ENCODE data around the gene WLS.

Gene WLS

GRCh38 chr1:68204977-68205630 lies 27.2 kb downstream of the WLS start:
- H3K27ac ChIP-seq: no peak overlapping the region
- no peak overlapping the region for H3K4me3 ChIP-seq (ENCODE audit: low read depth, low read length)
- no peaks in the 10 kb centered on the region for H3K9me3 ChIP-seq (ENCODE audit: control insufficient read depth, low read length)
- no peak overlapping the region for H3K4me2 ChIP-seq (ENCODE audit: low read length)
- no peak for TF ChIP-seq CTCF (IDR thresholded peaks at IDR 0.05)
- no peaks in the 10 kb centered on the region for H3K79me2 ChIP-seq
- no peaks in the 10 kb centered on the region for H3K4me1 ChIP-seq
- H3K27me3 ChIP-seq (ENCODE audit: control insufficient read depth, insufficient read depth, low read length): no peaks in the 10 kb centered on the region
- no peak overlapping the region for H3K9ac ChIP-seq
- H2AFZ ChIP-seq: no peak overlapping the region
- H3K36me3 ChIP-seq (ENCODE audit: control insufficient read depth, insufficient read depth, low read length): no peaks in the 10 kb centered on the region

GRCh38 chr1:68202239-68202832 lies 30.0 kb downstream of the WLS start:
- no peak overlapping the region for H2AFZ ChIP-seq
- H3K27me3 ChIP-seq (ENCODE audit: control insufficient read depth, insufficient read depth, low read length): no peaks in the 10 kb centered on the region
- no peak overlapping the region for H3K4me3 ChIP-seq (ENCODE audit: low read depth, low read length)
- no peak overlapping the region for H3K4me2 ChIP-seq (ENCODE audit: low read length)
- H3K79me2 ChIP-seq: no peaks in the 10 kb centered on the region
- H3K36me3 ChIP-seq (ENCODE audit: control insufficient read depth, insufficient read depth, low read length): no peaks in the 10 kb centered on the region
- TF ChIP-seq CTCF (IDR thresholded peaks at IDR 0.05): no peak
- no peaks in the 10 kb centered on the region for H3K4me1 ChIP-seq
- H3K27ac ChIP-seq: no peak overlapping the region
- H3K9ac ChIP-seq: no peak overlapping the region
- H3K9me3 ChIP-seq (ENCODE audit: control insufficient read depth, low read length): no peaks in the 10 kb centered on the region

- Histone ChIP-seq H3K79me2 (no peaks in the 10 kb centered on the region), H3K36me3 (ENCODE audit: control insufficient read depth, insufficient read depth, low read length) (no peaks in the 10 kb centered on the region), H3K4me3 (ENCODE audit: low read depth, low read length) (no peak overlapping the region), H3K9ac (no peak overlapping the region), H3K4me1 (no peaks in the 10 kb centered on the region), H3K27me3 (ENCODE audit: control insufficient read depth, insufficient read depth, low read length) (no peaks in the 10 kb centered on the region), H2AFZ (no peak overlapping the region), H3K4me2 (ENCODE audit: low read length) (no peak overlapping the region), H3K27ac (no peak overlapping the region), H3K9me3 (ENCODE audit: control insufficient read depth, low read length) (no peaks in the 10 kb centered on the region)
- TF ChIP-seq CTCF (IDR thresholded peaks at IDR 0.05): no peak
These were observed 30.6 kb downstream of the WLS start for GRCh38 chr1:68201546-68202238.

GRCh38 chr1:68199603-68200002 lies 32.7 kb downstream of the WLS start:
- no peaks in the 10 kb centered on the region for H3K4me1 ChIP-seq
- TF ChIP-seq CTCF (IDR thresholded peaks at IDR 0.05): no peak
- H3K36me3 ChIP-seq (ENCODE audit: control insufficient read depth, insufficient read depth, low read length): no peaks in the 10 kb centered on the region
- H3K9ac ChIP-seq: no peak overlapping the region
- H2AFZ ChIP-seq: no peak overlapping the region
- no peaks in the 10 kb centered on the region for H3K79me2 ChIP-seq
- no peak overlapping the region for H3K27ac ChIP-seq
- H3K4me2 ChIP-seq (ENCODE audit: low read length): no peak overlapping the region
- H3K9me3 ChIP-seq (ENCODE audit: control insufficient read depth, low read length): no peaks in the 10 kb centered on the region
- H3K4me3 ChIP-seq (ENCODE audit: low read depth, low read length): no peak overlapping the region
- no peaks in the 10 kb centered on the region for H3K27me3 ChIP-seq (ENCODE audit: control insufficient read depth, insufficient read depth, low read length)

All from parathyroid adenoma (tissue), 2 donors.